Activated T-cell treated with anti-CD3 and anti-CD28 coated beads for 48 hours (primary cell): ENCODE measurements around the gene CMKLR1.

Experiments used
- DNase-seq: peaks from one replicate; pipeline ENCODE4 v3.0.0-alpha.2; 2020; ENCODE audit warnings: low read depth

Gene CMKLR1

DNA sequence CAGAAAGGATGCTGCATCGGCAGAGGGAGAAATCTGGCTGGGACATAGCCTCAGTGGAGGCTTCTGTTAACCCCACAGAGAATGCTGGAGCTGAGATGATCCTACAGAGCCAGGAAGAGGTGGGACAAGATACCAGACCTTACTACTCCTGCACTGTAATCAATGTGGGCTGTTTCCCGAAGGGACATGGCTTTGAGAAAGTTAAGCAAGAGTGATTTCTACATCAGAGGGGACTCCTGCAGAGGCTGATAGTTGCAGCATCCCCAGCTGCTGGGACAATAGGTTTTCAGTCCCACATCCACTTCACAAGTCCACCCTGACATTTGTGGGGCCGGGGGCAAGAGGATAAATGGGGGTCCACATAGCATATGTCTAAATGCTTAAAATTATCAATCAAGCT, 22.5 kb upstream of the CMKLR1 start:
- no peak for DNase-seq

DNA sequence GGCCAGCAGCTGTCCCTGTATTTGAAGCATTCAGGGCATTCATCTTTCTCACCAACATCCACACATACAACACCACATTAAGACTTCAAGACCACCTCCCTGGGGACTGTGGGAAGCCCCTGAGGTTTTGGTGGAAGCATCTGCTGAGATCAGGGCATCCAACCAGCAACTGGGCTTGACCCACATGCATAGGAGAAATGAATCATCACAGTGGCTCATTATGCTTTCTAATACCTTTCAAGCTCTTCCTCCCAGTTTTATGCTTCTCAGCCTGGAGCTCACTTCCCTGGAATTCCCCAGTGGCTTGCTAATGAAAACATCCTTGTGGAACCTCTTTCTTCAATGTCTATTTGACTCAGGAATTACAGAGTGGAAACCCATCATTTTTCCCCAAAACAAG, 21.4 kb upstream of the CMKLR1 start:
- DNase-seq = no peak

DNA sequence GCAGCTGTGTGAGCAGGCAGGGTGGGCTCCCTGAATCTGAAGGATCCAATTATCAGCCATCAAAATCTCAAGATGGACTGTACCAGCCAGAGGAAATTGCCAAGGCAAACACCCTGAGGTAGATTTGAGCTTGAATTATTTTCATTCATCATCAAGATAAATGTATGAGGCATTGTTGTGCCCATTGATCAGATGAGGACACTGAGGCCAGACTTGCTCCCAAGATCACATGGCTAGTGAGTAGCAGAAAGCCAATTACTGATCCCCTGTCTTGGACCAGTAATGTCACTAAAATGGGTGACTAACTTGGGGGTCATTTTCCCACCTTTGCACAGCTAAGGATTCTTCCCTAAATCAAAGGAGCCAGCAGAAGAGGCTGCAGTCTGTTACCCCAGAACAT, 20.9 kb upstream of the CMKLR1 start:
- DNase-seq = no peak

DNA sequence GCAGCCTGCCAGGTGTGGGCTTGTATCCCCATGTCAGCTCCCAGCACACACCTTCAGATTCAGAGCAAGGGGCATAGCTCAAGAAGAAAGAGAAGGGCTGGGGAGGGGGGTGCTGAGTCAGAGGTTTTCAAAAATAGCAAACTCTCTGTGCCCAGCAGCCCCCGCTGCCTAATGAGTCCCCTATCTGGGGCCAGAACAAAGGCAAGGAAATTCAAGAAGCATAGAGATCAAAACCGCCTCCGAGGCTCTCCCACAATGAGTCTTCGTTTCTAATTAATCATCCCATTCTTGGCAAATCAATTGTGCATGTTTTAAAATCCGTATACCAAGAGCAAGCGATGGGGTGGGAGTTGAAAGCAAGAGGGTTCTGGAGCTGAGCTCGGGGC, 19.5 kb upstream of the CMKLR1 start:
- no peak for DNase-seq

DNA sequence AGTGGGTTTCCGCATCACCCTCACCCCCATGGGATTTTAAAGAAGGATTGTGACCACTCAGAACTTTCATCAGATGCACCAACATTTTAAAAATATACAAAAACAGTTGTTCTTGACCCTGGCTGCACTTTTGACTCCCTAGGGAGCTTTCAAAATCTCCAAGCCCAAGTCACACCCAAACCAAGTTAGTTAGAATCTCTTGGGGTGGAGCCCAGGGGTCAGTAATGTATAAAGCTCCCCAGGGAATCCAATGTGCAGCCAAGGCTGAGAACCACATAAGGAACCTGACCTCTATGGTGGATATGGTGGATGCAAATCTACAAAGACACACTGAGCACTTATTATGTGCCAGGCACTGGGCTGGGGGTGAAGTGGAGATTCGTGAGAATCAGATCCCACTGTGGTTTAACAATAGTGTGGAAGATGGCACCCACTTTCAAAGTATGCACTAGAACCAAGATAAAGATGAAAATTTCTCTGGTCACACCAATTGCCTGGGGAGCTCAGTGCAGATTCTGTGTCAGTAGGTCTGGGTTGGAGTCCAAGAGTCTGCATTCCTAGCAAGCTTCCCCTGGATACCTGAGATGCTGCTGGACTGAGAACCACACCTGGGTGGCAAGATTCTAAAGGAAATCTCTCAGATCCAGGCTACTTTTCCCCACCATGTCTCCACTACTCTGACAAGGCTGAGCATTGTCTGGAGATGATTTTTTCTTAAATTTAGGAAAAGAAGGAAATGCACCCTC, 18.9 kb upstream of the CMKLR1 start:
- no peak for DNase-seq

DNA sequence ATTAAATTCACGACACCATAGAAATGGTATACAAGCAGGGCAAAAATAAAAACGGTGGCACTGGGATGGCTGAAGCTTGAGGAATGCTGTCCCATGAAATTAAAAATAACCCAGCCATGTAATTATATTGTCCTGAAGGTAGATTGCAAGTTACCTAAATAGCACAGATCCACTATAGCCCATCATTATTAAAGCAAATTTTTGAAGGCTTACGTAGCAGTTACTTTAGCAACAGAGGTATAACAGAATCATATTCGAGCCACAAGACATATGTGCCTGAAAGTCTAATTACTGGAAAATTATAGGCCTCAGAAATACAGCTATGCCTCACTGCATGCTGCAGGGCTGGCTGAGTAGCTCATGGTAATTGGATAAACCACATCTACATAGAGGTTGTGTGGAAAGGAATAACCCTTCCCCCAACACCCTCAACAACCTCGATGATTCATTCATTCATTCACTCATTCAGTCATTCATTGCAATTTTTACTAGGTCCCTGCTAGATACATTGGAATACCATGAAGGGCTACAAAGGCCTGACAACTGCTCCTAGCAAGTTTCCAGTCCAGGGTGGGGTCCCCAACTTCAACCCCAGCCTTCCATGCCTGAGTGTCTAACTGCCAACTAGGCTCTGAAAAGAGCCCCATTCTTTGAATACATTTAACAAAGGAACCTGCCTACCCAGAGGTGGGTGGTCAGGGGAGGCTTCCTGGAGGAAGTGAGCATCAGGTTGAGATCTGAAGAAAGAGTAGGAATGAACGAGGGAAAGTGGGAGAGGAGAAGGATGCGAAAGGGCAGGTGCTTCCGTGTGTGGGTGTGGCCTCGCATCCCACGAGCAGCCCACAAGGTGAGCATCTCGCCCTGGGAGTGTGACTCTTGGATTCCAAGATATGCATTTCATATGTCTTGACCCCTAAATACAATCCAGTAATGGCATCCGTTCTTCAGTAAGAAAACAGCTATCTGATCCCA, 18.0 kb upstream of the CMKLR1 start:
- no peak for DNase-seq

DNA sequence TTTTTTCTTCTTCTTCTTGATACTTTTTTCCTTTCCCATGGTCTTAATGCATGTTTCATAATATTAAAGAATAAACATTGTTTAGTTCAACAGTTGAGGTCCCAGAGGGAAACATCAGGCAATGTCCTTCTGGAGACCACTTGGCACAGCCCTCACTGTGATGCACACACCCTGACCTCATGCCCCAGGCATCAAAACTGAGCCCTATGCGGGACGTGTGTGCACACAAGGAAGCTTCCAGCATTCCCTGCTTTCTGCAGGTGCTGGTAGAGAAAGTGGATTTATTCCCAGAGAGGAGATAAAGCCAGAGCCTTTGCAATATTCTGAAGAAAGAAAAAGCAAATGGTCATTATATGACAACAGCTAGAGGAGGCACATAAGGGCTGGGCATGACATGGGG, 16.0 kb upstream of the CMKLR1 start:
- no peak for DNase-seq

DNA sequence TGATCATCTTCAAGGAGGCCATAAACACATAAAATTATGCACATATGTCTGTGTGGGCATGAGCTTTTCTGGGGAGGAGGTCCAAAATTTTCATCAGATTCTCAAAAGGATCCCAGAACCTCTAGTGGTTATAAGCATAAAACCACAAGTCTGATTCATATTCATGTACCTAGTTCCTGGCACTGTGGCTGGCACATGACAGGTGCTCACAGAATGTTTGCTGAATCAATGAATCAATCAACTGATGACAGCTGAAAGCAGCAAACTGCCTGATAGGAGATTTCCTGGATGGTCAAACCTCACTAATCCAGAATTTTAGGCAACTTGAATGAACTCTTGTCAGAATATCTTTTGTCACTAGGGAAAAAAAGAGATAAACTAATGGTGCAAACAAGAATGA, 13.5 kb upstream of the CMKLR1 start:
- DNase-seq = no peak

DNA sequence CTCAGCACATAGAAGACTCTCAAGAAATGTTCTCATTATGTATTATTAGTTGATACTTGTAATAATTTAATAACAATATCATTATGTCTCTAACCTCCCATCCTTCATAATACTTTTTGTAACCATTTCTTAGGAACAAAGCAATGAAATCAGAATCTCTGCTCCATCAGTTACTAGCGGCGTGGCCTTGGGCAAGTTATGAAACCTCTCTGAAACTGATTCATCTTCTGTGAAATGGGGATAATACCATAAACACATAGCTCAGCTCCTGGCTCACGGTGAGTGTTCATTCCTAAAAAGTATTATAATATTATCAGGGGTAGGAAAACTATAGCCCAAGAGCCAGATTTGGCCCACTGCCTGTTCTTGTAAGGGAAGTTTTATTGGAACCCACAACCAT, 11.4 kb upstream of the CMKLR1 start:
- DNase-seq = no peak

DNA sequence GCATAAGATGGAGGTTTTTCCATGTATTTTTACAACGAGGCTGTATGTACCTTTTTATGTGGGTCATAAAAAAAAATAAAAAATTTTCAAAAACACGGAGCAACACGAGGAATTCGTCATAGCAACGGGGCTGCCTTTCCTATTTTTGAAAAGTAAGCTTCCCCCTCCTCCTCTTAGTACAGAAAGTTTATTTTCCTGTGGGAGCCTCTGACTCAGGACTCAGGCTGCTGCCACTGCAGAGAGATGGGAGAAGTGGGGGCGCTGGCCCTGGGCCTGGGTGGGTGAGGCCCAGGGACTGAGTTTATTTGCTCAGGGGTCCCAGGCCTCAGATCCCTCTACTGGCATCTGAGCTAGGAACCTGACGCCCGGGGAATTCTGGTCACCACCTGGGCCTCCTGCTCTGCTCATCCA, 10.2 kb upstream of the CMKLR1 start:
- no peak for DNase-seq

DNA sequence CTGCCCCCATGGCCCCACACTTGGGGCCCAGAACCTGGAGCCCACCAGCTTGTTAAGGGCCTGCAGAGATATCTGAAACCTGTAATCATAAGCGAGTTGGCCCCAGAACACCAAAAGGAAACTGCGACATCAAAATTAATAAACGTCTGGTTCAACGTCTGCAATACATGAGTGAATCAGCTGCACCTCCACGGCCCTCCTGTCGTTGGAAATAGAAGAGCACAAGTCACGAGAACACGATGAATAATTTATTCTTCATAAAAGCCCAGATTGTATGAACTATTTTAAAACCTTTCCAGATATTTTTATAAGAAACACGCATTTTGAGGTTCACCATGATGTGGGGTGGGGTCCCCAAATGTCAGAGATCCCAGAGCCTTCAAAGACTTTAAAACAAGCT, 9.7 kb upstream of the CMKLR1 start:
- no peak for DNase-seq

DNA sequence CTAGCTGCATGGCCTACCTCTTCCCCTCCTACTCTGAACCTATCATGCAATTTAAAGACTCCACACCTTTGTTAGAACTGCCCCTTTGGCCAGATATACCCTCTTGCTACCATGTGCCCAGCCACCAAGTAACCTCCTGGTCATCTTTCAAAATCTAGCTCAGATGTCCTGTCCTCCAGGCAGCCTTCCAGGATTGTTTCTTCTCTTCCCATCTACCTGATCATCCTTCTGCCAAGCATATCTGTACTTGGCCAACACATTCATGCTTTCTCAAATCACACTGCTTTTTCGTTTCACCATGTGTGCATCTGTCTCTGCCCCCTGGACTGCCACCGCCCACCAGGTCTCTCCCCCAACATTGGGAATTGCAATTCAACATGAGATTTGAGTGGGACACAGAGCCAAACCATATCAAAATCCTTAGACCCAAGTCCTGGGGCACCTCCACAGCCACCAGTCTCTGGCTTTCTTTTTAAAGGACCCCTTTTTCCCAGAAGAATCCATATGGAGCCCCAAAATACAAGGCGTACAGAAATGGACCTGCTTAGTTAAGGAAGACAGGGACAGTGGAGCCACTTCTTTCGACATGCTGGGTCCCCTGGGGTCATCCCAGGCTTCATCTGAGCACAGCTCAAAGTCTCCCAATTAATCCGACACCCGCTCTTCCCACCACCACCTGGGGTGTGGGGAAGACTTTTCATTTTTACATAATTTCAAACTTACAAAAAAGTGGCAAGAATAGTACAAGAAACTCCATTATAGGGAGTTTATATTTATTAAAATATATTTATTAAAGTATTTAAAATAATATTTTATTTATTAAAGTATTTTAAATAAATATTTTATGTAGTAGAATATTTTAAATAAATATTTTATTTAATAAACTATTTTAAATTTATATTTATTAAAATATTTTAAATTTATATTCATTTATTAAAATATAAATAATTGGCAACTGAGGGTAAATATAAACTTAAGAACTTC, 7.9 kb upstream of the CMKLR1 start:
- no peak for DNase-seq

DNA sequence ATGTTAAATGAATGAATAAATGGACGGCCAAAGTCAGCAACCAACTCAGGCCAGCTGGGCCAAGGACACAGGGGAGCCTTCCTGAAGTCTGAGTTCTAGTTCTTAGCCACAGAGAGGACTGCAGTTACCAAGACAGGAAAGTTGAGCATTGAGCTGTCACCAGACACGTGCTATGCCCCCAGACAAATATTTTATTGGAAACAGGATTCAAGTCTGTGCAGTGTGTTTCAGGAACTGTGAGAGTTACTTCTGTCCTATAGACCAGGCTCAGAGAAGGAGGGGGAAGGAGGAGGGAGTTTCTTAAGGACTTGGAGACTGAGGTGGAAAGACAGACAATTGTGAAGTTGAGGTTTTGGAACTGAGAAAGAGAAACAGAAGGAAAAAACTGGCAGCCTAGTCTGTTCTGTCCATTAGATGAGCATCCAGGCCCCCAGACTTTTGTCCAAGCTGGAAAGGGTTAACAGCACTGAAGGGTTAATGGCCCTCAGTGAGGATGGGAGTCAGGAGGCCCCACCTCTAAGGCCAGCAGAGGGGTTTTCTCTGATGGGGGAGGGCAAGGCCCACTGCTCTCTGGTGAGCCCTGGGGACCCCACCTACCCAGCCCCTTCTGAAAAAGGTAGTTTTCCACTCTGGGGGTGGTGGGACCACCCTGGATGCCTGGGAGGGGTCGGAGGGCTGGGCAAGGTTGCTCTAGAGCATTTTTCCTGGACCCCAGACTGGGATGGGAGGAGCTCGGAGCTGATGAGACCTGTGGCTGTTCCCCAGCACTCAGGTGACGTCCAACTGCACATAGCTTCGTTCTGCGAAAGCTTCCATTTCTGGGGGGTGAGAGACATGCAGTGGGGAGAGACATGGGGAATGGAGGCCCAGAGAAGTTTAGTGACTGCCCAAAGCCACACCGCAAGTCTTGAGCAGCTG, 6.9 kb upstream of the CMKLR1 start:
- no peak for DNase-seq

DNA sequence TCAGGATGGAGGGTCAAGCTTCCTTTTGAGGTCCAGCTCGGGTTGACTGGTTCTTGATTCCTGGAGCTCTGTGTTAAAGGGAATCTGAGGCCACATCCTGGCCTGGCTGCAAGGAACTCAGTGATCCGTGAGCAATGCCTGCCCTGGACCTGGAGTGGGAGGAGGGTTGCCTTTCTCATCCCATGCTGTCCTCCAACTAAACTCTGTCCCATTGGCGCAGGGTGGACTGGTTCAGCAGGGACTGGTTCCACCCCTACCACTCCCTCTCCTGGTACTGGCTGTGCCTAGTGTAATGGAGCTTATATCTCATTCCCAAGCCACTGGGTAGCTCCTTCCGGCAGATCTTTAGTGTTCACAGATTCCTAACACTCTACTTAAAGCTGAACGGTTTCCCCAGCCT, 3.9 kb upstream of the CMKLR1 start:
- DNase-seq = no peak

DNA sequence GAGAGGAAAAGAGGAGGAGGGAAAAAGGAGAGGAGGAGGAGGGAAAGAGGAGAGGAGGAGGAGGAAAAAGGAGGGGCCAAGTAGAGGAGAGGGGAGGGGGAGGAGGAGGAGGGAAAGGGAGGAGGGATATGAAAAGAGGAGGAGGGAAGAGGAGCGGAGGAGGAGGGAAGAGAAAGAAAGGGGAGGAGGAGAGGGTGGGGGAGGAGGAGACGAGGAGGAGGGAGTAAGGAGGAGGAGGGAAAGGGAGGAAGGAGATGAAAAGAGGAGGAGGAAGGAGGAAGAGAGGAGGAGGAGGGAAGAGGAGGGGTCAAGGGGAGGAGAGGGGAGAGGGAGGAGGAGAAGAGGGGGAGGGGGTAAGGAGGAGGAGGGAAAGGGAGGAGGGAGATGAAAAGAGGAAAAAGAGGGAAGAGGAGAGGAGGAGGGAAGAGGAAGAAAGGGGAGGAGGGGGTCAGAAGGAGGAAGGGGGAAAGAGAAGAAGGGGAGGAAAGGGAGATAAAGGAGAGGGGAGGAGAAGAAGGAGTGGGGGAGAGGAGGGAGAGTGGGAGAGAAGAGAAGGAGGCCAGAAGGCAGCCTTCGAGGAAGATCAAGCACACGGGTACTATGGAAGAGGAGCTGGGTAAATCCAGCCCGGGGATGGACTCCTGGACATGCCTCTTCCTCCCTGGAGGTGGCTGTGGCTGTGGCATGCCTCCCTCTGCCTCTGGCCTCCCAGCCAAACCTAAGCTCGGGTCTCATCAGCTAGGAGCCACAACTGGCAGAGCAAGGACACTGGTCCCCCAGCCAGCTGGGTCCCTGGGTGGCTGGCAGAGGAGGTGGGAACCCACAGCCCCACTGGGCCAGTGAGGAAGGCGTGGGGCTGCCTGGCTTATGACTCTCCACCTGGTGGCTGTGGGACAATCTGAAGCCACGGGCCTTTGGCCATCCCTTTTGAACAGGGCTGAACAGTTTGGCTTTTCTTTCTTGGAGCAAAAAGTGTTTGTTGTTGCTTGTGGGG, 3.0 kb upstream of the CMKLR1 start:
- DNase-seq = no peak

DNA sequence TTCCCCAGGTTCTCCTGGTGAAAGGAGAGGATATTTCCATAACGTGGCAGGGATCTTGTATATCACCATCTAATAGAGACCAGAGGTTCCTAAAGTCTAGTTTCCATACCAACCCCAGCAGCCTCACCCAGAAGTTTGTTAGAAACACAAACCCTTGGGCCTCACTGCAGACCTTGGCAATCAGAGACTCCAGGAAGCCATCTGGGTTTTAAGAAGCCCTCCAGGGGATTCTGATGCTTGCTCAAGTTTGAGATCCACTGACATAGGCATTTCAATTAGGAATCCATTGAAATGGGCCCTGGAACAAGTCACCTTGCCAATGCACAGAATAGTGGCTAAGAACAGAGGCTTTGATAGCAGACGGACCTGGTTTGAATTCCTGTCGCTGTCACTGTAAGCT, 2.2 kb upstream of the CMKLR1 start:
- no peak for DNase-seq

DNA sequence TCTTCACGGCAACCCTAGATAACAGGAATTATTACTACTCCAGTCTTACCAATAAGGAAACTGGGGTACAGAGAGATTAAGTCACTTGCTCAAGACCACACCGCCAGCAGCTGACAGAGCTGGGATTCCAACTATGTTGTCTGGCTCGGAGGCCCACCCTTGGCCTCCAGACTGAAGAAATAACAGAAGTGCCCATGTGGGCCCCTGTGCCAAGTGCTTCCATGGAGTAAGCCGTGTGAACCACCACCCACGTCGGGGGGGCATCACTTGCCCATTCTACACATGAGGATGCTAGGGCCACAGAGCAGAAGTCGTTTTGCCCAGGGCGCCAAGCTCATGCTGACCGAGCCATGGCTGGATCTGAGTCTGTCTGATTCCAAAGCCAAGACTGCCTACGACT, 926 bp upstream of the CMKLR1 start:
- DNase-seq = no peak

DNA sequence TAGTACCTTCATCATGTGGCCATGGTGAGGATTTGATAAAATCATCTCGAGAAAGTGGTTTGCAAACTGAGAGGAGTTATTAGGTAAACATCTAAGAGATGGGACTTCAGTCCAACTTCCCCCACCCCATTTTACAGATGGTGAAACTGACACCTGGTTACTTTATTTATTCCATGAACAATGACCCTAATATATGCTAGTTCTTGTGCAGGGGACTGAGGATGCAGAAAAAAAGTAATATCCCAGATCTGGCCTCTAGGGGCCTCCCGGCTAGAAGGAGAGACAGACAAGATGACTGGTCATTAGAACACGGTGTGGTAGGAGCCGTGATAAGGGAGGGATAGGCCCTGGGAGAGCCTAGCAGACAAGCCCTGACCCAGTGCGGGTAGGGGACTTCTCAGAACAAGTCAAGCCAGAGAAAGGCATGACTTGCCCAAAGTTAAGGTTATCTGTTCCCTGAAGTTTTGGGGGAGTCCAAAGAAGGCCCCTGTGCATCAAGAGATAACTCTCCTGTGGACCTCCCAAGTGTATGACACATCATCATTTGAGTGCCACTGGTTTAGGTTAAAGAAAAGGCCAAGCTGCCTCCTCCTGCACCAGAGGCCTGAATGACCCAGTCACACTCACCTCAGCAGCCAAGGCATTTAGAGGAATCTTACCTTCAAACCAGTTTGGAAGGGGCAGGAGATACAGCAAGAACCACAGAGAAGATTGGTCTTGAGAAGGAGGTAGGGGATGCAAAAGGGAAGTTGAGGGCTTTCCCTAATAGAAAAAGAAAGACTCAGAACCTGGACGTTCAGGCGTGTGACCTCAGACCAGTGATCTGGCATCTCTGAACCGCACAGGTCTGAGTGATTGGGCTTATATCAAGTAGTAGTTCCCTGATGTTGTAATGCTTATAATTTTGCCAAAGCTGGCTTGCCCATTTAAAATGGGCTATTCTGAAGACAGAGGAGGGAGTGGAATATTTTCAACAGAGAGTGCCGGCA, 1.6 kb downstream of the CMKLR1 start:
- DNase-seq = no peak
